Ovary (tissue), 9 donors: Measurements from ENCODE around the gene CDAN1. TPM values are rescaled to one million over a fixed set of nuclear protein-coding genes. Genes with fewer than 3 reads are reported as not detected.
A peak's percentile ranks its signal among the peaks of the same experiment; 100 is the strongest.

Experiments used
- DNase-seq, 5 donors: peaks; one replicate each; pipeline ENCODE4 v3.0.0-alpha.2; 2019 to 2020
- H3K27ac ChIP-seq, 2 donors: fragments of 200-600 bp; one replicate each; pipeline versions ENCODE4 v1.5.1 to v1.8.0; 2019 to 2022
- H3K27me3 ChIP-seq: fragments of 200-600 bp; one replicate; pipeline ENCODE4 v1.8.0; 2022
- H3K36me3 ChIP-seq: fragments of 200-600 bp; sonication (generic); one replicate; pipeline ENCODE4 v1.5.1; 2019
- H3K4me1 ChIP-seq: one replicate; pipeline ENCODE4 v1.8.1; 2013; ENCODE audit warnings: mild to moderate bottlenecking, moderate library complexity; ENCODE audit not compliant: insufficient read depth
- H3K4me3 ChIP-seq: fragments of 200-600 bp; sonication (generic); one replicate; pipeline ENCODE4 v1.5.1; 2017
- H3K9me3 ChIP-seq, 2 donors: fragments of 200-600 bp in 1 of 2; sonication (generic) in 1 of 2; one replicate each; pipeline versions ENCODE4 v1.5.1 to v1.8.1; 2013 to 2019; ENCODE audit warnings: mild to moderate bottlenecking in 1 of 2, moderate library complexity in 1 of 2
- CTCF ChIP-seq, 3 donors: fragments of 450-650 bp in 2 of 3; fragments of 200-600 bp in 1 of 3; IDR thresholded peaks; one replicate each; pipeline versions ENCODE4 v1.5.1 to v1.8.0; 2016 to 2022; ENCODE audit warnings: antibody characterized with exemption in 3 of 3, mild to moderate bottlenecking in 1 of 3
- EP300 ChIP-seq: sonication (generic); formaldehyde crosslinking; IDR thresholded peaks from one replicate; pipeline ENCODE4 v1.6.1; 2017; ENCODE audit warnings: antibody characterized with exemption
- POLR2A ChIP-seq: fragments of 450-650 bp; IDR thresholded peaks from one replicate; pipeline ENCODE4 v1.6.1; 2017; ENCODE audit warnings: antibody characterized with exemption, mild to moderate bottlenecking, moderate library complexity
- WGBS, 3 donors: extraction: QIAGEN DNeasy Blood & Tissue Kit in 1 of 3; methylation state at CpG; one replicate each; pipeline versions ENCODE4 v1.1.5 to v1.1.7; 2013 to 2017; 5-methylcytosine and 5-hydroxymethylcytosine counted together
- intact Hi-C, 4 donors: fragments of 100-400 bp; cut with DNase I; formaldehyde crosslinking; loops; one replicate each; pipeline versions ENCODE4 v1.11.0 to v1.15.1; 2022 to 2023
- polyA plus RNA-seq, 2 donors: library from polyadenylated mRNA; stranded (reverse); fragments of 200-250 nt in 1 of 2; fragments of 350-450 nt in 1 of 2; fragmentation: Illumina TruSeq in 1 of 2; extraction: RNeasy Lipid Tissue Mini Kit (QIAGEN cat#74804) in 1 of 2; gene quantifications; one replicate each; pipeline ENCODE4 v1.2.3, GENCODE V29; 2013 to 2014
- total RNA-seq, 7 donors: library from RNA; depleted of rRNA in 2 of 7; stranded (reverse); fragments of >200 nt in 2 of 7; fragmentation: NEBNext Ultra II Directional in 3 of 7; extraction: Animal tissue kit (Norgen Biotek cat#: 25700) in 3 of 7; gene quantifications; one replicate each; pipeline versions ENCODE4 v1.1.0 to v1.2.4, GENCODE V29; 2016 to 2023
- donor health status: DM: no; HTN: no; CAD: no; lungs with moderate emphysema.
- donor health status: DM: no; HTN: no; CAD: no.
- donor health status: Bipolar disorder and iron deficiency.
- donor health status: DM: yes; HTN: yes; CAD: no.
- donor health status: DM: no; HTN: no; CAD: no.
- donor health status: DM: yes; HTN: yes; CAD: no.

The CDAN1 gene
- total and polyA plus RNA-seq, 9 donors = 7.5 to 50.6 (median 25.9) TPM

GRCh38 chr15:42707873-42708544 lies 28.9 kb downstream of the CDAN1 start:
- DNase-seq = no peak
- Histone ChIP-seq H3K4me1 (no peaks in the 10 kb centered on the region), H3K4me3 (no peak overlapping the region), H3K36me3 (no peaks in the 10 kb centered on the region), H3K9me3 (no peaks in the 10 kb centered on the region), H3K27me3 (no peaks in the 10 kb centered on the region), H3K27ac (no peak overlapping the region)
- intact Hi-C loops = loop anchor here in 1 of 4 donors (10.0 kb wide), 1 partner anchor 217 kb away; the partner anchor contains the start of gene TTBK2
- 81 to 83% (median 81%) methylated on average over 3 of the region's 3 CpGs for WGBS, 3 donors
- no peak for TF ChIP-seq EP300
- no peak for TF ChIP-seq POLR2A
- TF ChIP-seq CTCF (IDR thresholded peaks at IDR 0.05) = no peak

- no peaks in the 10 kb centered on the region for H3K9me3 ChIP-seq
- WGBS, 3 donors = 85 to 92% (median 85%) methylated on average over 2 of the region's 2 CpGs
- no peak for DNase-seq
- no peaks in the 10 kb centered on the region for H3K27me3 ChIP-seq
- no peaks in the 10 kb centered on the region for H3K36me3 ChIP-seq
- H3K4me3 ChIP-seq = no peak overlapping the region
- no peak overlapping the region for H3K27ac ChIP-seq
- H3K4me1 ChIP-seq = no peaks in the 10 kb centered on the region
- no peak for TF ChIP-seq CTCF (IDR thresholded peaks at IDR 0.05)
- TF ChIP-seq POLR2A = no peak
- TF ChIP-seq EP300 = no peak
- intact Hi-C loops = loop anchor here in 1 of 4 donors (10.0 kb wide), 1 partner anchor 218 kb away; the partner anchor contains the start of gene TTBK2
Observed at GRCh38 chr15:42707068-42707467, 29.9 kb downstream of the CDAN1 start.

GRCh38 chr15:42705336-42705735 lies 31.6 kb downstream of the CDAN1 start:
- DNase-seq = no peak
- H3K27me3 ChIP-seq = no peaks in the 10 kb centered on the region
- WGBS, 3 donors = 96 to 98% (median 97%) methylated on average over 5 of the region's 5 CpGs
- no peak overlapping the region for H3K4me3 ChIP-seq
- H3K4me1 ChIP-seq = no peaks in the 10 kb centered on the region
- no peaks in the 10 kb centered on the region for H3K36me3 ChIP-seq
- TF ChIP-seq EP300 (no peak), CTCF (IDR thresholded peaks at IDR 0.05) (no peak), POLR2A (no peak)
- no peaks in the 10 kb centered on the region for H3K9me3 ChIP-seq
- intact Hi-C loops = loop anchor here in 1 of 4 donors (10.0 kb wide), 1 partner anchor 219 kb away; the partner anchor contains the start of gene TTBK2
- no peak overlapping the region for H3K27ac ChIP-seq

- peak; percentile 16 to 48 (median 28) for TF ChIP-seq CTCF (IDR thresholded peaks at IDR 0.05)
- TF ChIP-seq EP300 = no peak
- peak in 4 of 5 donors; percentile 36 to 66 (median 56) for DNase-seq
- intact Hi-C loops = loop anchor here in 1 of 4 donors (10.0 kb wide), 1 partner anchor 220 kb away; the partner anchor contains the start of gene TTBK2
- H3K27ac ChIP-seq = no peak overlapping the region
- H3K27me3 ChIP-seq = no peaks in the 10 kb centered on the region
- H3K4me1 ChIP-seq = no peaks in the 10 kb centered on the region
- H3K9me3 ChIP-seq = no peaks in the 10 kb centered on the region
- WGBS, 3 donors = 24 to 33% (median 32%) methylated on average over 4 of the region's 4 CpGs
- H3K36me3 ChIP-seq = no peaks in the 10 kb centered on the region
- H3K4me3 ChIP-seq = no peak overlapping the region
Observed at GRCh38 chr15:42704492-42704926, 32.4 kb downstream of the CDAN1 start.
